GM10847 (cell line): ENCODE results near the gene KHSRP.

Source experiments
- POLR2A ChIP-seq: IDR thresholded peaks from 2 replicates; pipeline ENCODE4 v1.6.1; 2011; ENCODE audit not compliant: insufficient read length; ENCODE audit errors: extremely low read depth

KHSRP gene

GRCh38 chr19:6457958-6458694 lies 33.5 kb upstream of the KHSRP start:
- TF ChIP-seq POLR2A = no peak

DNA sequence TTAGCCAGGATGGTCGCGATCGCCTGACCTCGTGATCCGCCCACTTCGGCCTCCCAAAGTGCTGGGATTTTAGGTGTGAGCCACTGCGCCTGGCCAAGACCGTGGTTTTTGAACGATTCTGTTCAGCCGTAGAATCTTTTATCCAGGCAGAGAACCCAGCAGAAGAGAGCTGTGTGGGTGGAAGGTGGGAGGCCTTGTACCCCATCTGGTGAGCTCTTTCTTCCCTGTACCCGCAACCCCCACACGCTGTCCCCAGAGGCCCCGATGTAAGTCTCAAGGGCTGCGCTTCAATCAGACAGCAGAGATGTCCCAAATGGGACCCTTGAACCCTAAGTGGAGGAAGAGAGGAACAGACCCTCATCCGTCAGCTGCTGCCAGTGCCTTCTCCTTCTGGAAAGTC lies 31.3 kb upstream of the KHSRP start:
- TF ChIP-seq POLR2A = no peak

DNA sequence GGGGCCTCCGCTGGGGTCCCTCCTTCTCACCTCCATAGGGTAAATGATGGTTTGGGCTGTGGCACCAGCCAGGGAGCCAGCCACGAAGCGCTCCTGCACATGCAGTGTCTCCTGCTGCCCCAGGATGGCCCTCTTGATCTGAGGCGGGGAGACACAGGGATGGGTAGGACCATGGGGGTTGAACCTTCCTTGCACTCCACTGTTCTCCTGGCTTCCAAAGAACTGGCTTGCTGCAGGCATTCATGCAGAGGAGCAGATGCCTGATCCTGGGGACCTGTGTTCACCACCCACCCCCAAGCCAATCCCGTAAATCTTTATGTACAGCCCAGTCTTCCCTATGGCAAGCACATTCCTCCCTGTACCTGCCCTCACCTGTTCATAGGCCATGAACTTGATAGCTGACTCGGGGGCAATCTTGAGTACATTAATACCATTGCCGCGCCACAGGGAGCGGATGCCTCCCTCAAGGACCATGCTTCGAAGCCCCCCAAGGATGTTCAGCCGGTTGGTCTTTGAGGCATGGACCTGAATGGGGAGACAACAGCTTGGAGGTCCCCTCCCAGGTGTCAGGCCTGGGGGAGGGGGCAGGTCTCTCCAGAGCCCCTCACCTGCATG lies 29.4 kb upstream of the KHSRP start:
- TF ChIP-seq POLR2A = no peak

DNA sequence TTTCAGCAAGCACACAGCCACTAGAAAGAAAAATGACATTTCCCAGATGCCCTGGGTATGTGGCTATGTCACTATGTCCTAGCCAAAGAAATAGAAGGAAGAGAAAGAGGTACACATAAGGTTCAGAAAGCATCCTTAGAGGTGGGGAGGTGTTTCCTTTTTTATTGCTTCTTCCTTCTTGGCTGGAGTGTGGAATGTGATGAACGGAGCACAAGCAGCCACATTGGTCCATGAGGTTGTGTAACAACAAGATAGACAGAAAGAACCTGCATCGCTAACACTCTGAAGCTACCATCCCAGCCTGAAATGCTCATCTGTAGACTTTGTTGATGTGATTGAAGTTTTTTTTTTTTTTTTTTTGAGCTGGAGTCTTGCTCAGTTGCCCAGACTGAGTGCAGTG lies 28.3 kb upstream of the KHSRP start:
- no peak for TF ChIP-seq POLR2A

DNA sequence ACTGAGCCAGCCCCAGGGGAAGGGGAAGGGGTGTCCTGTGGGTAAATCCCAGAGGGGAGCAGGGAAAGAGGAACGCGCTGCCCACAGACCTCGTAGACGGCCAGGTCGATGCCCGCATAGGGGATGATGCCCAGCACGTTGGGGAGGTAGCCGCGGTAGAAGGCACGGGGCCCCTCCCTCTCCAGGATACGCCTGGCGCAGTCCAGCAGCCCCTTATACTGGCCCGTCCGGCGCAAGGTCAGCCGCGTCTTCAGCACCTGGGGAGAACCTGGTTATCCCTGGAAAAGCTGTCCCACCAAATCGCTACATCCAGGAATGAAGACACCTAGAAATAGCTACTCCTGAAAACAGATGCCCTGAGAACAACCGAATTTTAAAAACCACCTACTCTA lies 27.6 kb upstream of the KHSRP start:
- no peak for TF ChIP-seq POLR2A

- no peak for TF ChIP-seq POLR2A
Measured at GRCh38 chr19:6451583-6452222, 27.1 kb upstream of the KHSRP start.

DNA sequence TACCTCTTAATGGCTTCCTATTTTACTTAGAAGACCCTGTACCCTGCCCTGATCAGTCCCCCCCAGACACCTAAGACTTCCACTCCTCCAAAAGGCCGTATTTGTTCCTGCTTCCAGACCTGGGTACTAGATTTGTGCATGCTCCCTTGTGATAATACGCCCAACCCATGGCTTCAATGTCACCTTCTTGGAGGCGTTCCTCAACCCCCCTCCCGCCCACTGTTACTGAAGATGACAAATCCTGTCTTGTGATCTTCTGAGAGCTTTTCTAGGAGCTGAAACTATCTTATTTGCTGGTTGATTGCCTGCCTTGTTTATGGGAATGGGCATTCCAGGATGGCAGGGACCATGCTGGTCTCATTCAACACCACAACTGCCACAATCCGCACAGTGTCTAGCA lies 25.6 kb upstream of the KHSRP start:
- no peak for TF ChIP-seq POLR2A

DNA sequence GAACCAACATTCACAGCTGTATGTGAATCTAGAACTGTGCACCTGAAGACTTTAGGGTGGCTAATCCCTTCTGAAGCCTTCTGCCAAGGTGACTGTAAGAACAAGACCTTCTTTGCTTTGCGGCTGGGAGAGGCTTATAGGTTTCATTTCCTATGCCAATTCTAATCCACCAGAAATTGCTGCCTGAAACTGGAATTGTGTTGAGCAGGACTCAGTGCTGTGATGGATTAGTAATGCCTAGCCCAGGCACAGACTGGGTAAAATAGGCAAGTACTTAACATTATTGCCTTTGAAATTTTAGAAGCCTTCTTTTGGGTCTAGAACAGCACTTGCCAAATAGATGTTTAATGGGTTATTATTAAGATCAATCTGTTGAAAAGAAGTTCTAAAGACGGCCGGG lies 23.4 kb upstream of the KHSRP start:
- no peak for TF ChIP-seq POLR2A

DNA sequence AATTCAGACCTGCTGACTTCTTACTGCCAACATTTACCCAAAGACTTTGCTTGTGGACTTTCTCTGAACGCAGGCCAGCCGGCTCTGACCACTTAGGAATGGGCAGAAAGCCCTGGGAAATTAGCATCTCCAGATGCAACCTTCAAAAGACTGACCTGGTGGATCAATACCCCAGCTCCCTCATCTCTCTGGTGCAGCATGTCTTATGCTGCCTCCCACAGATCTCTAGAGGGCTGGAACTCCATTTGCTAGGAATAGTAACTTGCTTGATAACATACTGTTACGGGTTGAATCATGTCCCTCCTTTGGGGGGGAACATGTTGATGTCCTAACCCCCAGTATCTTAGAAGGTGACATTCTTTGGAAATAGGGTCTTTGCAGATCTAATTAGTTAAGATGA lies 21.8 kb upstream of the KHSRP start:
- TF ChIP-seq POLR2A = no peak

DNA sequence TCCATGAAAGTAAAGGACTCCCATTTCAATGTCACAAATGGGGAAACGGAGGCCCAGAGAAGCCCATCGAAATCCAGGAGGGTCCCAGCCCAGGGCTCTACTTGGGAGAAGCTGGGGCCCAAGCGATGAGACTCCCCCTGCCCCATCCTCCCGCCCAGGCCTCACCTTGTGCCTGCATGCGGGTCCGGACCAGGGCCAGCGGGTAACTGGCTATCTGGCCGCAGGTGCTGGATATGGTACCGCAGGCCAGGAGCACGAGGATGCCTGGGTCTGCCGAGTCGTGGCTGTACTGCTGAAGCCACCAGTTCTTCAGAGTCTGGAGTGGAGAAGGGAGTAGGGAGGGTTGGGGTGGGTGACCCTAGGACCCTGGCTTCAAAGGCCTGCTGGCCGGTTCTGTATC lies 19.4 kb upstream of the KHSRP start:
- TF ChIP-seq POLR2A = no peak

GRCh38 chr19:6442087-6442688 lies 17.6 kb upstream of the KHSRP start:
- no peak for TF ChIP-seq POLR2A

- TF ChIP-seq POLR2A = no peak
Measured at GRCh38 chr19:6440905-6441304, 16.3 kb upstream of the KHSRP start.

GRCh38 chr19:6439743-6440142 lies 15.1 kb upstream of the KHSRP start:
- no peak for TF ChIP-seq POLR2A

- no peak for TF ChIP-seq POLR2A
Measured at GRCh38 chr19:6433663-6434062, 9.1 kb upstream of the KHSRP start, which contains the start of gene SLC25A41. SLC25A41 (minus strand) TSS chr19:6433763; CDS start chr19:6433693, 70 bp downstream.

- TF ChIP-seq POLR2A = no peak
Measured at GRCh38 chr19:6433165-6433564, 8.6 kb upstream of the KHSRP start.

DNA sequence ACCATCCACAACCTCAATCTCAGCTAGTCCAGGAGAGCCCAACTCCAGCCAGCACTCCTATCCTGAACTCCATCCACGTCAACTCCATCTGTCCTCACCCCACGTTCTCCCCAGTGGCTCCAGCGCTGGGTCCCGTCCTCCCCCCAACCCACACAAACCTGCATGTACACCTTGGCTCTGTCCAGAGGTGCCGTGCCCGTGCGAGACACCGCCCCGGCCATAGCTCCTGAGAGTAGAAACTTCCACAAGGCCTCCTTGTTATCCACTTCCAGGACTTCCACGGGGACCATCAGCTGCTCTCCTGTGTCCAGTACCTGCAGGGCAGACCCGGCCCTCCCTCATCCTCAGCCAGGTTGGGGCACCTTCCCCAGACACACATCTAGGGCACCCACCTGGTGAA lies 7.3 kb upstream of the KHSRP start:
- TF ChIP-seq POLR2A = no peak
